D341Med (cell line): ENCODE results near the gene OTOA.
A peak's percentile ranks its signal among the peaks of the same experiment; 100 is the strongest.
"Not testable (repeated sequence)": the region's sequence is repeated elsewhere in the genome, so short reads cannot be mapped to it uniquely, and the experiment has no call there.

ENCODE experiments used
- DNase-seq: peaks from one replicate; pipeline ENCODE4 v3.0.0; 2012; ENCODE audit warnings: low spot score

Gene OTOA

DNA sequence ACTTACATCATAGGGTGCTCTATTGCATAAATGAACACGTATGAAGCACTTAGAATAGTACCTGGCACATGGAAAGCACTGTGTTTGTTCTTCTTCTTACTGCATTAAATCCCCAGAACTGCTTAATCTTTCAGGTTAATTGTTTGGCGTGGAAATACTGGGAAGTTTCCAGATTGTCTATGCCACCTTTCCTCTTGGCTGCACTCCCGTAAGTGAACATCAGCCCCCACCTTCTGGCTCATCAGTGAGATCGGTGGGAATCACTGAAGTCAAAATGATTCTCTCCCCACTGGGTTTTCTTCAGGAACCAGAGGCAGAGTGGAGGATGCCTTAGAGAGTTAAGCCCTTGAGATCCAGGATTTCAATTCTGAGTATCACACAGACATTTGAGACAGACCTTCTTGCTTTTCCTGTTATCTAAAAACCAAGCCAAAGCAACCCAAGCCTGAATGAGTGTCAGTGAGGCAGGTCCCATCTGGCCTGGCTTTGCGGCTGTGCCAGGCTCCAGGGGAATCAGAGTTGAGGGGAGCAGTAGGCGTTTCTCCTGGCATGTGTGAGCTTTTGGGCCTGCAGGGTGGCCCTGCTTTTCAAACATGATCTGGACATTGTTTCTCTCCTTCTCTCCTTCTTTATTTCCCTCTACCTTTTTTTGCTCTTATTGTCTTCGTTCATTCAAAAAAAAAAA lies 59.1 kb downstream of the OTOA start:
- DNase-seq: no peak

DNA sequence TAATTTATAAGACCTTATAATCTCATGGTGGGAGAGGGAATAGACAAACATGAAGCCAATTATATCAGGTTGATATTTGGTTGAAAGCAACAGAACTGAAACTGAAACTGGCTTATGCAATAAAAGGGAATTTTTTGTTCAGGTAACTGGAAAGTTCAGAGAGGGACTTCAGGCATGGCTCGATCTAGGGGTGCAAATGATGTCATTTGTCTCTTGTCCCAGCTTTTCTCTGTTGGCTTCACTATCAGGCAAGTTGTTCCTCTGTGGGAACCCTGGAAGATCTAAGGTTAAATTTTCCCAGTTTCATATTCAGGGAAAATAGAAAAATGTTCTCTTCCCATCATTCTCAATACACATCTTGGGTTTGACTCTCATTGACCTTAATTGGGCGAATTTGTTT lies 59.8 kb downstream of the OTOA start:
- no peak for DNase-seq

DNA sequence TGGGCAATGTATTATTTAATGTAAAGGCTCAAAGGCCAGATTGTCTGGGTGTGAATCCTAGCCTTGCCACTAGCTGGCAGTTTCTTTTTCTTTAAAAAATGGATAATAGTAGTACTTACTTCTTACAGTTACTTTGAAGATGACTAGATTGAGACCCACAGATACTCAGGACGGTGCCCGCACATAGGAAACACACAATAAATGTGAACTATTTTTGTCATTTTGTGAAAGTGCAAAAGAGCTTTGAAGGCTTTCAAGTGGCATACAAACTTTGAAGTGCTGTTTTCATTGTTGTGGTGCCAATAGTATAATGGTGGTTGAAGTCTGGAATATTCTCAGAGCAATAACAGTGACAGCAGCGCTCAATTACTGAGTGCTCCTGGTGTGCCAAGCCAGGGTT lies 63.6 kb downstream of the OTOA start:
- DNase-seq: no peak

DNA sequence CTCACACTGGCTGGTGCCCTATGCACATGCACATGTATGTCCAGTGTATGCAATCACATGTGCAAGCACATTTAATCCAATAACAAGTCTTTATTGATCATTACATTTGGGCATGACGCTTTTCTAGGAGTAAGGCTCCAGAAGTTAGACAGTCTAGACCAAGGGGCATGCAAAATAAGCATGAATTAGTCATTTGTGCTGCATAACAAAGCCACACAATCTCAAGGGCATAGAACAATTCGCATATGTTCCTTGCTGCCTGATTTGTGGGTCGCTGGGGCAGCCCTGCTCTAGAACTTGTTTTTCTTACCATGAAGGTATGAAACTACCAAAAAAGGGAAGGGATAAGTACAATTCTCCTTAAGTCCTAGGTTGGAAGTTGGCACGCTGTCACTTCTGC lies 67.5 kb downstream of the OTOA start:
- not testable (repeated sequence) for DNase-seq

DNA sequence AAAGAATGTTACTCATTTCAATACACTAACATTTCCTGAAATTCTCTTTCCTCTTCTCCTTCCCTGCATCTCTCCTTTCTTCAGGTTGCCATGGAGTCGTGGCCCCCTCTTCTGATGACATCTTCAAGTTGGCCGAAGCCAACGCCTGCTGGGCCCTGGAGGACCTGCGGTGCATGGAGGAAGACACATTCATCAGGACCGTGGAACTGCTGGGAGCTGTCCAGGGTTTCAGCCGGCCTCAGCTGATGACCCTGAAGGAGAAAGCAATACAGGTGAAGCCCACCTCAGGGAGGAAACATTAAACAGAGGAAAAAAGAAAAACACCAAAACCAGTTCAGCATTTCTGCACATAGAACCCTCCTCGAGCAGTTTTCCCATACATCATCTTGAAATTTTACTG lies 76.9 kb downstream of the OTOA start:
- not testable (repeated sequence) for DNase-seq

DNA sequence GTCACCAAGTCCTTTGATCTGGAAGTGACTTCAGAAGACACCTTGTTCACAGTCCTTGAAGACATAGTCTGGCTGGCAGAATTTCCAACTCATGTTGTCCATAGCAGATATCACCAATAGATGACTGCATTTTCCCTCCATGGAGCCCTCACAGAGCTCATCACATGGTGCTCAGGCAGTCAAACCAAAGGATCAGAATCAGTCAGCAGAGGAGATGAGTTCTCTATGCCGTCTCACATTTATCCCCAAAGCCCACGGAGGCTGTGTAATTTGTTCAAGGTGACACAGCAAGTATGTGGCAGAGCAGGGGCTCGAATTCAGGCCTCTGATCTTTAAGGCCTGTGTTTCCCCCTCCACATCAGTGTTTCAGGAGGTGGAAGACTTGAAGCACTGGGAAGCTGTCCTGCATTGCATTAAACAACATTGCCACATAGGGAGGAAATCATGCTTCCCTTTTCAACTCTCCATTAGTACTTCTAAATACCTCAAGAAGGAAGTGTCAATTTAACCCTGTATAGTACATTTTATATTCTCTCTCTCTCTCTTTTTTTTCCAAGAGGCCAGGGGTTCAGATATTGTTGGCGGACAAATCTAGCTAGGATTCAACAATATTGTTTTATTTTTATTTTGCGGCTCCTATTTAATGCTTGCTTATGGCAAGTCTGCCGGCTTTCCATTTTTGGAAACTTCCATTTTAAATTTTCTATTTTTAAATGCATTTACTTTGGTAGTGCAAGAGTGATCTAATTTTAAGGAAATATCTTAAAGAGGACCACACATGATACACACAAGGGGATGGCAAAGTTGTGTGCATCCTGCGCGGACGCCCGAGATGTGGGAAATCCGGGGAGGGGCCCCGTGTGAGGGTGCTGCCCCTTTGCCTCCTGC lies 92.7 kb downstream of the OTOA start:
- DNase-seq: not testable (repeated sequence)

DNA sequence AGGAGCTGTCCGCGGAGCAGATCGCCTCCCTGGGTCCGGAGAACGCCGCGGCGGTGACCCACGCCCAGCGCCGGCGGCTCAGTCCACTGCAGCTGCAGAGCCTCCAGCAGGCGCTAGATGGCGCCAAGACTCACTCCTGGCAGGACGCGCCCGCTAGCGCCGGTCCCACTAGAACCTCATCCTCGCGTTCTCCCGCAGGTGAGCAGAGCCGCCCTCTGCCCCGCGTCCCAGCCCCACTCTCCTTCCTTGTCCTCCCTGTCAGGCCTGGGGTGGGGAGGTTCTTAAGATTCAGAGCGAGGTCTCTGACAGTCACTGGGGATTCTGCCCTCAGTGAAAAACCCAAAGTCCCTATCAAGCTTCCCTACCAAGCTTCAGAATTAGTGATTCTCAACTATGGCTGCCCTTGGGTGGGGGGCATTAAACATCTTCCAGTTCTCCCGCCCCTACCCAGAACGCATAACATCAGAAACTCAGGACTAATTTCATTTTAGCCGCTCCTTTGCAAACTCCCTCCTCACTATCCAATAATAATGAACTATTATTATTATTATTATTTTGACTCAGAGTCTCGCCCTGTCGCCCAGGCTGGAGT lies 93.4 kb downstream of the OTOA start:
- not testable (repeated sequence) for DNase-seq

DNA sequence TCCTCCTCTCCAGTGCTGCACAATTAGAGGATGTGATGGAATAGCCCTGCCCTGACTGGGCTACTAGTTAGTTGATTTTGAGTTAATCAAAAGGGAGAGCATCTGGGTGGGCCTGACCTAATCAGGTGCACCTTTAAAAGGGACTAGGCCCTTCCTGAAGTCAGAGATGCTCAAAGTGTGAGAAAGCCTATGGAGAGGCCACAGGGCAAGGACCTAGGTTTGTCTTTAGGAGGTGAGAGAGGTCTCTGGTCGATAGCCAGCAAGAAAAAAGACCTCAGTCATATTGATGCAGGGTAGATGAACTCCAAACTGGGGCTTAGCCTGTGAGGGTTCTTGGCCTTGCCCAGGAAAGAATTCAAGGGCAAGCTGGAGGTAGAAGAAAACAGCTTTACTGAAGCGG lies 104.5 kb downstream of the OTOA start:
- DNase-seq: not testable (repeated sequence)

DNA sequence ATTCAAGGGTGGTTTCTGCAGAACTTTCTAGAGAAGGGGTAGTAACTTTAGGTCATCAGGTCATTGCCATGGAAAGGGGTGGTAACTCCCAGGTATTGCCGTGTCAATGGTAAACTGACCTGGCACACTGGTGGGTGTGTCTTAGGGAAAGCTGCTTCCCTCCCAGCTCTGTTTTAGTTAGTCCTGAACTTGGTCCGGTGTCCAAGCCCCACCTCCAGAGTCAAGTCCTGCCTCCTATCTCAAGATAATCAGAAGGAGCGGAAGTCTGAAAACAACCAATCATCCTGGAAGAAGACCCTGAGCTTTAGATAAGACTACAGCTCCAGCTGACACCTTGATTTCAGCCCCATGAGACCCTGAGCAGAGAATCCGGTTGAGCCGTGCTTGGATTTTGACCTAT lies 105.0 kb downstream of the OTOA start:
- not testable (repeated sequence) for DNase-seq

DNA sequence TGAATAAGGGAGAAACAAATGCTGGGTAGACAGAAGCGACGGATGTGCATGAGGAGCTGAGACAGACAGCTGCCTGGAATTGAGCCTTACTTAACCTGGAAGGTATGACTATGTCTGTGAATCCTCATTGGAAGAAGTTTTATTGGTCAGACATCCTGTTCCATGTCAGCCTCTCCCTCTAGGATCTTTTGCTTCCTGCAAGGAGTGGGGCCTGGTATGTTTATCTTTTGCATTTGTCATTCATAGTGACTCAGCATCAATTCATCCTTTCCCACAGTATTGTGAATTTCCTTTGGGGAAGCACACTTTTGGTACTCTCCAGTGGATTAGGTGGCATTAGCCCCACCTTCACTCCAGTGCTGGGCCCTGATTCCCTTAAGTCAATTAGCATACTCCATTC lies 105.5 kb downstream of the OTOA start:
- DNase-seq: not testable (repeated sequence)

DNA sequence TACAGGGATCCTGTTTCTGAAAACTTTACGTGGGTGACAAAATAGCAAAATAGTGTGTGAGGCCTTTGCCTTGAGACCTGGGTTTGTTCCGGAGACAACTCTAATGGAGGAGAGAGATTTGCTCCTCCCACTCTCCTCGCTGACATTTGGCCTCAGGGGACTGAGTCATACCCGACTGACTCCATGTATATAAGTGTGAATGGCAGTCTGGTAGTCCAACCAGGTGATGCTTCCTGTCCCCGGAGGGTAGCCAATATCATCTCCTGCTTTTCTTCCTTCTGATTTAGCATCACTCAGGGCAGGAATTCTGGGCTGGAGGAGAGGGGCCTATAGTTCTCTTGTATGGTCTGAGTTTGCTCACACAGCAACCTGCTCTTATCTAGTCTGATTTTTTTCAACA lies 106.8 kb downstream of the OTOA start:
- DNase-seq: not testable (repeated sequence)

DNA sequence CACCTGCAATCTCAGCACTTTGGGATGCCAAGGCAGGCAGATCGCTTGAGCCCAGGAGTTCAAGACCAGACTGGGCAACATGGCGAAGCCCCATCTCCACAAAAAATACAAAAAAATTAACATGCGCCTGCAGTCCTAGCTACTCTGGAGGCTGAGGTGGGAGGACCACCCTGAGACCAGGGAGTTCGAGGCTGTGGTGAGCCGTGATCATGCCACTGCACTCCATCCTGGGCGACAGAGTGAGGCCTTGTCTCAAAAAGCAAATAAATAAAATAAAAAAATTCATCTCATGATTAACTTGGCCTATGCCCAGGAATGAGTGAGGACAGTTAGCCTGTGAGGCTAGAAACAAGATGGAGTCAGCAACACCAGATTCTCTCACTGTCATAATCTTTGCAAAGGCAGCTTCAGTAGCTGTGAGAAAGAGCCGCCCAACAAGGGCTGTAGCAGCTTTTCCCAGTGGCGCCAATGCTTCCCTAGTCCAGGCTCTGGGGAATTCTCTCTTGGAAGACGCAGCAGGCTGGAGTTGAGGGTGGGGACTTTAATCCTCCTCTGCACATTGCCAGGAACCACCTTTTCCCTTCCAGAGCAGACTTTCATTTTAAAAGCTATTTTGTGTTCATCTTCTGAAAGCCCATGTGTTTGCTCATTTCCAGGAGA lies 108.9 kb downstream of the OTOA start:
- DNase-seq: peak; percentile 80

DNA sequence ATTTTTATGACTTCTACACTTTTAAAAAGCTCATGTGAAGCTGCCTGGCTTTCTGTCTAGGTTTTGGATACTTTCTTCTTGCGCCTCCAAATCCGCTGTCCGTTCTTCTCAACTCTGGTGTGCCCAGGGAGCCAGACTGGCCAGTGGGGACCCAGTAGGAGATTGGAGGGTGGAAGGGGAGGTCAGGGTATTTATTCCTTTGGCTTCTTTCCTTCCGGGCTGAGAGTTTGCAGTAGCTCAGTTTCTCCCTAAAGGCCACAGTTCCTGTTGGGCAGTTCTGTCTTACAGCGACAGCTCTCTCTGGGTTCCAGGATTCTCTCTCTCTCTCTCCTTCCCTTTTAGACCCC lies 109.4 kb downstream of the OTOA start:
- peak; percentile 3 for DNase-seq

DNA sequence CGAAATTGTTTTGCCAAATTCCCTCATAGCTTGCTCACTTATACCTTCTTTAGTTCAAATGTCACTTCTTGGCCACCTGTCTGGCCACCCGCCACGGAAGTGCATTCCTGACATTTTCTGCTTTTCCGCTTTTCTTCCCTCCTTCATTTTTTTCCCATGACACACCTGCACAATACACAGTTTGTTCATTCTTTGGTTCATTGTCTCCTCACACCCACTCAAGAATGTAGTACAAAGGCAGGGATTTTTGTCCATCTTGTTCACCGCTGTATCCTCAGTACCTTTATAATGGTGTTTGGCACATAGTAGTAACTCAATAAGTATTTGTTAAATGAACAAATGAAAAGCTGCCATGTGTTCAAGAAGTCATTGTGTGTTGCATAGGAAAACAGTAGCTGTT lies 116.8 kb downstream of the OTOA start:
- DNase-seq: not testable (repeated sequence)

DNA sequence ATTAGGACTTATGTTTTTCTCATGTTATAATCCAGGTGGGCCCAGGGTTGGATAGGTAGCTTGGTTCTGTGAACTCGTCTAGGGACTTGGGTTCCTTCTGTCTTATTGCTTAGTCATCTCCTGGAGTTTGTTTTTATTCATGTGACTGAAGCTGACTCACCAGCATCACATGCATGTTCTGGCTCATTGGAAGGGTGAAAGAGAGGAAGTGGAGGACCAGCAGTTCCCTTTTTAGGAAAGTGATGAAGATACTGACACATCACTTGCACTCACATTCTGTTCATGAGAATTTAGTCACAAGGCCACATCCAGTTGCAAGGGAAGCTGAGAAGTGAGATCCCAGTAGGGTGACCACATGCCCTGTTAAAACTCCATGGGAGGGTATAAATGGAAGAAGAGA lies 126.7 kb downstream of the OTOA start:
- not testable (repeated sequence) for DNase-seq

DNA sequence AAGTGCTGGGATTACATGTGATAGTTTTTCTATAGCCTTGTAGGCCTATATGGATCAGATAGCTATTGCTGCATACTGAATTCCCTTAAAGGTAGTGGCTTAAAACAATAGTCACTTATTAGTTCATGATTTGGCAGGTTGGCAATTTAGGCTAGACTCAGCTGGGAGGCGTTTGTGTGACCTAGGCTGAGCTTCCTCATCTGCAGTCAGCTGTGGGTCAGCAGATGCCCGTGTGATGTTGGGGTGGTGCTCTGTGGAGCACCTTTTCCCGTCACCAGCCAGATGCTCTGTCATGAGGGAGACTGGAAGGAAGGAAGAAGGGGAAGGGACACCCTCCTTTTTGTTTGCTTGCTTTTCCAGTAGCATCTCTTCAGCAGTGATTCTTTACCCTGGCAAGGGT lies 129.5 kb downstream of the OTOA start:
- not testable (repeated sequence) for DNase-seq

DNA sequence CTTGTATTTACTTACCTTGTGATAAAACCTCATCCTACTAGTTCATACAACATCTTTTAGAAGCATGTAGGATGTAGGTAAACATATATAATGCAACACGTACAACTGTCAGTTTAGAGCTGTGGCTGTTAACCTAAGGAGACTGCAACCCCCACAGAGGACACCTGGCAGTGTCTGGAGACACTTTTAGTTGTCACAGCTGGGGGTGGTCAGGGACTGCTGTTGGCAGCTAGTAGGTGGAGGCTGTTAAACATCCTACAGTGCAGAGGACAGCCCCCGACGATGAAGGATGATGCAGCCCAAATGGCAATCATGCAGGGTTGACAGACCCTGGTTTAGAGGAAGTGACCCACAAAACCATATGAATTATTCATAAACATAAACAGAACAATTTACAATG lies 134.8 kb downstream of the OTOA start:
- not testable (repeated sequence) for DNase-seq

DNA sequence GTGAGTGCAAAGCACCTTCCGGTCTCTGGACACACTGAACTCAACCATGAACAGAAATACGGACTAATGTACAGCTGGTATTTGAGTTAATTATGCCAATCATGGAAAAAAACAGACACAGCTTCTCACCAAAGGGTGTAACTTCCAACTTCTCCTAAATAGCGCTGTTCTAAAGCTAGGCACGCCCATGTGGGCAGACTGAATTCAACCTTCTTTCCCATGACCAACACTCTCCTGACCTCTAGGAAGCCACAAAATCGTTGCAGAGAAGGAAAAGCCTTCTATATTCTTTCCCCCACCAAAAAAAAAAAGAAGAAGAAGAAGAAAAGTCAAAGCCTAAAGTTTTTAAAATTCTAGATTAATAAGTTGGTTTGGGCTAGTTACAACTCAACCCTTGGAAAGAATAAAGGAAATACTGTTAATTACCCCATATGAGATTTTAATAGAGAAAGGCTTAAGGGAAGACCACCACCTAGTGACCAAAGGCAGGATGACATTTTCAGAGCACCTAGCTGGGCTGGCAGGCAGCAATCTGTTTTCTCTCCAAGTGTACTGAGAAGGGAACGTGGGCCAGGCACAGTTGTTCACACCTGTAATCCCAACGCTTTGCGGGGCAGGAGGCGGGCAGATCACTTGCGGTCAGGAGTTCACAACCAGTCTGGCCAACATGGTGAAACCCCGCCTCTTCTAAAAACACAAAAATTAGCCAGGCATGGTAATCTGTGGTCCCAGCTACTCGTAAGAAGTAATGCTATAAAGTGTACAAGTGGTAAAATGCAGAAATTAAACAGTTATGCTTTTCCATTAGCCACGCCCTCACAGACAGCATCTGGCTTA lies 138.0 kb downstream of the OTOA start:
- not testable (repeated sequence) for DNase-seq

DNA sequence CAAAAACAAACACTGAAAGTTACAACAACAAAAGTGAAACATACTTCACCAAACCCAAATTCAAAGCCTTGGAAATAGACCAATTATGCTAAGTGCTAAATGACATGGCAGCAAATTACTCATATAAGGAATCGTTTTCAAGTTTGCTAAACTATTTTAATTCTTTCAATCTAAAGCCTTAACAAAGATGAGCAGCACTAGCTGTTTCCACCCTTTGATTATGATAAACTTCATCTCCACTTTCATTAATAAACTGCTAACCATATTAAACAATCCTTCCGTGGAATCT lies 138.6 kb downstream of the OTOA start:
- DNase-seq: not testable (repeated sequence)
